ENCODE results near the gene EPM2A.

GRCh38 chr6:145681965-145682364 lies 53.4 kb downstream of the EPM2A start:
- TF ChIP-seq POLR2A (IDR thresholded peaks at IDR 0.05) (no peak), CTCF (IDR thresholded peaks at IDR 0.05) (no peak)

All from right lobe of liver (tissue), 4 donors.